NCI-H524 (cell line): ENCODE data around the gene FAM111A.
A peak's percentile ranks its signal among the peaks of the same experiment; 100 is the strongest.
"Not testable (repeated sequence)": the region's sequence is repeated elsewhere in the genome, so short reads cannot be mapped to it uniquely, and the experiment has no call there.

Experiments used
- DNase-seq, 2 experiments: peaks; one replicate each; lab custom pipeline; 2025; lab: John Stamatoyannopoulos, UW

FAM111A gene, protein sequence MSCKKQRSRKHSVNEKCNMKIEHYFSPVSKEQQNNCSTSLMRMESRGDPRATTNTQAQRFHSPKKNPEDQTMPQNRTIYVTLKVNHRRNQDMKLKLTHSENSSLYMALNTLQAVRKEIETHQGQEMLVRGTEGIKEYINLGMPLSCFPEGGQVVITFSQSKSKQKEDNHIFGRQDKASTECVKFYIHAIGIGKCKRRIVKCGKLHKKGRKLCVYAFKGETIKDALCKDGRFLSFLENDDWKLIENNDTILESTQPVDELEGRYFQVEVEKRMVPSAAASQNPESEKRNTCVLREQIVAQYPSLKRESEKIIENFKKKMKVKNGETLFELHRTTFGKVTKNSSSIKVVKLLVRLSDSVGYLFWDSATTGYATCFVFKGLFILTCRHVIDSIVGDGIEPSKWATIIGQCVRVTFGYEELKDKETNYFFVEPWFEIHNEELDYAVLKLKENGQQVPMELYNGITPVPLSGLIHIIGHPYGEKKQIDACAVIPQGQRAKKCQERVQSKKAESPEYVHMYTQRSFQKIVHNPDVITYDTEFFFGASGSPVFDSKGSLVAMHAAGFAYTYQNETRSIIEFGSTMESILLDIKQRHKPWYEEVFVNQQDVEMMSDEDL

GRCh38 chr11:59142530-59143507, at the start of gene FAM111A:
TSS of gene FAM111A (plus strand) at chr11:59142856. CDS start at chr11:59148873, 6,017 bp downstream.
- DNase-seq, result peak in 1 of 2 experiments; percentile 9

- not testable (repeated sequence) for DNase-seq
Observed at GRCh38 chr11:59093576-59093975, 49.1 kb upstream of the FAM111A start.

DNA sequence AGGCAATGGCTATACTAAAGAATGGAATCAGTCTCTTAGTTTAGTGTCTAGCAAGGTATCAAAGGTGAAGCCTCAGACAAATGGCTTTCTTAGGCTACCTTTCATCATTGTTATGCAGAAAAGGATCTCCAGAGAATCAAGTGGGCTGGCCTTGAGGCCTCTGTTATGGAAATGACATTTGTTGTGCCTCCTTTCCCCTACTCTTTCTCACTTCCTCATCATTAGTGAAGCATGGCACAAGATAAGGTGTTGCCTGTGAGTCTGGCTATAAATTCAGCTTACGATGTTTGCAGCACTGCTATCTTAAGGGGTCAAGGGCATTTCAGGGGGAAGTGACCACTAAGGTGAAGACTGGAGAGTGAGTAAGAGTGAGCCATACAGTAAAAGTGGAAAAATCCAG, 47.4 kb upstream of the FAM111A start:
- DNase-seq, result not testable (repeated sequence)

- DNase-seq, result not testable (repeated sequence)
Observed at GRCh38 chr11:59095972-59096575, 46.6 kb upstream of the FAM111A start.

- DNase-seq, result peak in 1 of 2 experiments; percentile 9
Observed at GRCh38 chr11:59097113-59097708, 45.4 kb upstream of the FAM111A start.

GRCh38 chr11:59097938-59098337, 44.7 kb upstream of the FAM111A start:
- not testable (repeated sequence) for DNase-seq

DNA sequence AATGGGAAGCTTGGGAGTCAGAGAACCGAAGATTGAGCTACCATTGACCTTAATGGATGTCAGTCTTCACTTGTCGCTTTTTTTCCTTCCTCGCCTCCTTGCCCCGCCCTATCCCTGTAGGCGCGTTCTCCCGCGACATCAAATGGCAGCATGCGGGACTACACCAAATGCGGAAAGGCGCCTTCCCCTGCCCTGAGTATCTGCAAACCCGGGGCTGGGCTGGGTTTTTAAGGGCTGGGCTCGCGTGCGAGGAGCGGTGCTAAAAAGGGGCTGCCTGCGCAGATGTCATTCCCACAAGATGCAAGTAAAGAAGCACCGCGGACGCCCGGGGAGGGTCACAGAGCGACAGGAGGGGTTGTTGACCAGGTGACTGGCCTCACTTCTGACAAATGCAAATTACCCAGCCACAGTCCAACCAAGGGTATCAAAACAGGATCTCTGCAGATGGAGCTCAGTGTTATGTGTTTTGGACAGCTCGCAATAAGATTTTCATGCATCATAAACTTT, 40.3 kb upstream of the FAM111A start:
- DNase-seq, result no peak

GRCh38 chr11:59106363-59107336, 36.0 kb upstream of the FAM111A start, which contains the start of gene FAM111B:
TSS of gene FAM111B (plus strand) at chr11:59107237. CDS start at chr11:59109626, 2,389 bp downstream.
- DNase-seq, result peak; percentile 24 to 71

DNA sequence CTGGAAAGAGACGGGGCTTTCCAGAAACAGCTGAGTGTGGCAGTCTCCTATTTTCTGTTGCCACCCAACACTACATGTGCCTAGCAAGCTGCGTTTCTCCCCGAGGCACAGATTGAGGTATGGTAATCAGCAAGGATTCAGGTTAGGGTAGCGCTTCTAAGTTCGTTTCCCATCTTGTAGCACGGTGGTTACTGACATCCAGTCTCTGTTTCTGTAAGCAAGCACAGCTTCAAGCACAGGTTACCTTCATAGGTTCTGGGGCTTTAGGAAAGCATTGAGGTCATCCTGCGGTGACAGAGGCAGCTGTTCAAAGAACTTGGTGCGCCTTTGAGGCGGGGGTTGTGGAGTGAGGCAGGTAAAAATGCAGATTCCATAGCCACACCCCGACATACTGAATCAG, 34.9 kb upstream of the FAM111A start:
- not testable (repeated sequence) for DNase-seq

- DNase-seq, result no peak
Observed at GRCh38 chr11:59112494-59112893, 30.2 kb upstream of the FAM111A start.

GRCh38 chr11:59114344-59114743, 28.3 kb upstream of the FAM111A start:
- DNase-seq, result no peak

GRCh38 chr11:59115553-59115952, 27.1 kb upstream of the FAM111A start:
- DNase-seq, result no peak

- DNase-seq, result no peak
Observed at GRCh38 chr11:59117774-59118173, 24.9 kb upstream of the FAM111A start.

- DNase-seq, result no peak
Observed at GRCh38 chr11:59119826-59120225, 22.8 kb upstream of the FAM111A start.

DNA sequence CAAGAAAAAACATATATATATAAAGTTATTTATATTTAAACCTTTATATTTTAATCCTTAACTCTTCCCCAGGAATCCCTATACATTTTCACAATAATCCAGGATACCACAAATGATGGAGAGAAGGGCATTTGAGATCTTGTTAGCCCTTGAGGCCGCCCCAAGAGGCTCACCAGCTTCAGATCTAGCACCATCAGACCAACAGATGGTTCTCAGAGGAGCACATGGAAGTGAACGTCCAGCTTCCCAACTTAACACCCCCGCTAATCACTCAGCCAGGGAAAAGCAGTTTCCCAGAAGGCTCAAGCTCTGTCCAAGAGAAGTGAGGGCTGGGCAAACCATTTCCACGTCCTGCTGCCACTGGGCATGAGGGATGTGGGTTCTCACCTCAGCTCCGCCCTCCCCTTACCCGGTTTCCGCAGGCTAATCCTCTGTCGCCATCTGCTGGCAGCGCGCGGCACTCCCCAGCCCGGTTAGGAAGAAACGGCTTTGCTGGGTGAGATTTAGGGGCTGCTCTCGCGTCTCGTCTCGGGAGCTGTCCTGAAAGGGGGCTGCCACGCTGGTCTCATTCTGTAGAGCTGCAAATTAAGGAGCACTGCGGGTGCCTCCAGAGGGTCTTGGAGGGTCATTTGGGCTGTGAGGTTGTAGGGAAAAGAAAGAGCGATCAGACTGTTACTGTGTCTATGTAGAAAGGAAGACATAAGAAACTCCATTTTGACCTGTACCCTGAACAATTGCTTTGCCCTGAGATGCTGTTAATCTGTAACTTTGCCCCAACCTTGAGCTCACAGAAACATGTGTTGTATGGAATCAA, 6.8 kb upstream of the FAM111A start:
- peak in 1 of 2 experiments; percentile 50 for DNase-seq

- not testable (repeated sequence) for DNase-seq
Observed at GRCh38 chr11:59136551-59136950, 6.1 kb upstream of the FAM111A start.

DNA sequence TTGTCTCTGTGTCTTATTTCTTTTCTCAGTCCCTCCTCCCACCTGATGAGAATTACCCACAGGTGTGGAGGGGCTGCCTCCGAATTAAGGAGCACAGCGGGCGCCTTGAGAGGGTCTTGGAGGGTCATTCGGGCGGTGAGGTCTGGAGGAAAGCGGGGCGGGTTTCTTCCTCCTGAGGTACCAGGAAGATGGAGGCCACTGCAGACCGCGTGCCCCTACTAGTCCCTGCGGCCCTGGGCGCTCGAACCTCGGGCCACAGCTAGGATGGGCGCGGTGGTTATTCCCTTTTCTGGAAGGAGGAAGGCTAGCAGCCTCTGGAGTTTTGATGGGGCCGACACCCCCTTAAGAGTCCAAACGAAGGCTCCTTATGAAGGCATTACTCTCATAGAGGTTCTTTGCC, 5.5 kb upstream of the FAM111A start:
- DNase-seq, result no peak

DNA sequence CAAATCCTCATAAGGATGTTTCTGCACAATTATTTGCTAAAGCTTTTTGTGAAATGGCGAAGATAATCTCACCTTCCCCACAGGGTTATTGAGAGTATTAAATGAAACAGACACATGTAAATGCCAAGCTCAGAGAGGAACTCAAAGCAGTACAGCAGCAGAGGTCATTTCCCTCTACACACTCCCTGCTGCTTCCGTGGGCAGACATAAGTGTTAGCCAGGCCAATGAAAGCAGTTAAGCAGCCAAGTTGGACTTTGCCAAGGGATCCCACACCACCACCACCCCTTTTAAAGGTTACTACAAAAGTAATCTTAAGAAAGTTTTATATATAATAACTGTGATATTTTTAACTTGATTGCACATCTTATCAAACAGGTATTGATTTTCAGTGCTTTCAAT, 4.0 kb upstream of the FAM111A start:
- DNase-seq, result no peak

- DNase-seq, result no peak
Observed at GRCh38 chr11:59141191-59141590, 1.5 kb upstream of the FAM111A start.
